Prostate gland (tissue), 2 donors: ENCODE results near the gene SAXO1.

Source experiments
- CTCF ChIP-seq, 4 experiments: fragments of 200-600 bp in 2 of 4; fragments of 450-650 bp in 2 of 4; sonication (generic) in 2 of 4; IDR thresholded peaks; 1 replicate in 3 of 4; 2 replicates in 1 of 4; pipeline ENCODE4 v1.5.1; 2016 to 2019; ENCODE audit warnings: antibody characterized with exemption in 4 of 4, mild to moderate bottlenecking in 2 of 4, moderate library complexity in 2 of 4
- POLR2A ChIP-seq: fragments of 450-650 bp; IDR thresholded peaks from one replicate; pipeline ENCODE4 v1.6.1; 2016; ENCODE audit warnings: antibody characterized with exemption, mild to moderate bottlenecking
- POLR2AphosphoS5 ChIP-seq: sonication (generic); formaldehyde crosslinking; IDR thresholded peaks from one replicate; pipeline ENCODE4 v1.6.1; 2017; ENCODE audit warnings: antibody characterized with exemption

- no peak for TF ChIP-seq CTCF (IDR thresholded peaks at IDR 0.05)
- TF ChIP-seq POLR2A, result no peak
- TF ChIP-seq POLR2AphosphoS5, result no peak
Measured at GRCh38 chr9:18988003-18988402, 45.0 kb downstream of the SAXO1 start.
